Measurements from ENCODE around the gene DCLRE1A.
"Not testable (repeated sequence)": the region's sequence is repeated elsewhere in the genome, so short reads cannot be mapped to it uniquely, and the experiment has no call there.

Gene DCLRE1A

DNA sequence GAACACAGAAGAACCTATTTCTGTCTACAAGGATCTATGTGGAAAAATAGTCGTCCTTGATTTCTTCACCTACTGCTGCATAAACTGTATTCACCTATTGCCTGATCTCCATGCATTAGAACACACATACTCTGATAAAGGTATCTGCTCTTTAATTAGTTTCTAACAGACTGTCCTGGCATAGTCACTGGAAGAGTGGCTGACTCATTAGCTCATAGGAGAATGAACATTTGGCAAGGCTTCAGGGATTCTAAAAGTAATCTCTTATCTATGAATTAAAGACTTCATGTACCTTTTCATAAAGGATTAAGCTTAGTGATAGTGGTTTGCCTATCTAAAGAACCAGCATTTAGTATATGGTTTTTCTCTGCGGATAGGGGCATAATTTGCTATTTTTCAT, 4.7 kb upstream of the DCLRE1A start:
- no peak for DNase-seq (ENCODE audit: low read depth in 3 of 3)

DNA sequence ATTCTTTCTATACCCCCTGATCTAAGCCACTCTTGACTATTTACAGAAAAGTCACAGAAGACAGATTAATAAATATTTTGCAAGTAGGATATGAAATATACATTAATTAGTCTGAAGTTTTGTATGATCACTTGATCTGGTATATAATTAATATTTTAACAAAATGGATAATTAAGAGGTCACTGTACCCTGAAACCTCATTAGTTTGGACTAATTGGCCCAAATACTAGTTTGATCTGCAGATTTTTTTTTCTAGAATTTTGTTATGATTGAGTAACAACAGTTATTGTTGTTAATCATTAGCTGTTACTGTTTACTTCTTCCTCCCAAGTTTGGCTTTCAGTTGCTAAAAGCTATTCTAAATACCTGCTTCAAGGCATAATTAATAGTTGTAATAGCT, 3.3 kb upstream of the DCLRE1A start:
- no peak for DNase-seq (ENCODE audit: low read depth in 3 of 3)

DNA sequence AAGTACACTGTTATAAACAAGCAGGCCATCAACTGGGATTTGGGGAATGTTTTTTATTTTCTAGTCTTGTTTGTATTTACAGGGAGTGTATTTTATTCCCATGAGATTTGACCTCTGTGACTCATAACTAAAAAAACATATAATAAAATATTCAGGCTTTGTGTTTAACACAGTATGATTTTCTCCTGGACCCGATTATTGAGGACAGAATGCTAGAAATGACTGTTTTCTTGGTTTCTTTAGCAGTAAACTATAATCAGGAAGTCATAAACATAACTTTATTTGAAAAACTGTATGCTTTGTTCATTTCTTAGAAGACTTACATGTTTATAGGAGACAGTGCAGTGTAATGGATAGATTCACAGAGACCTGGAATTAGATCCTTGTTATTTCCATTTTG, 2.7 kb upstream of the DCLRE1A start:
- no peak for DNase-seq (ENCODE audit: low read depth in 3 of 3)

DNA sequence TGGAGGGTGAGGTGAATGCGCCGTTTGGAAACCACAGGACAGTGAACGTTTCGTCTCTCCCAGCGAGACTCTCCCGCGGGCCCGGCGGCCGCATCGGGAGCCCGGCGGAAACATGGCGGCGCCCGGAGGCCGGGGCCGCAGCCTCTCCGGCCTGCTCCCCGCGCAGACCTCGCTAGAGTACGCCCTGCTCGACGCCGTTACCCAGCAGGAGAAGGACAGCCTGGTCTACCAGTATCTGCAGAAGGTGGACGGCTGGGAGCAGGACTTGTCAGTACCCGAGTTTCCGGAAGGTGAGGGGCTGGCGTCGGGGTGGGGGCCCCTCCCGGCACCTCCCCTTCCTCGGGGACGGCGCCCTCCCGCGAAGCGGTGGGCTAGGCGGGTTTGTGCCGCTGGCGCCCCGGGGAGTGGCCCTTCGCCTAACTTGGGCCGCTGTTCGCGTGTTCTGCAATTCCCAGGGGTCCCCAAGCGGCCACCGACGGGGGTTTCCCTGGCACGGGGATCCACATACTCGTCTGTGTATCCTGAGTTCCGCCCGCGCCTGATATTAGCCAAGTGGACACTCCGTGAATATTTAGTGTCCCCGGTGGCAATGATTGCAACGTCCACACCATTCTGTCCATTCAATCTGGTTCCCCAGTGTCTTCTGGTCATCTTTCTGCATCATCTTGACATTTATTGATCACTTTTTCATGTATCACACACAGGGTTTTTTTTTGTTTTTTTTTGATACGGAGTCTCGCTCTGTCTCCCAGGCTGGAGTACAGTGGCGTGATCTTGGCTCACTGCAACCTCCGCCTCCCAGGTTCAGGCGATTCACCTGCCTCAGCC, 1.1 kb upstream of the DCLRE1A start:
- peak in 2 of 3 experiments; percentile 12 to 36 for DNase-seq (ENCODE audit: low read depth in 3 of 3)

DNA sequence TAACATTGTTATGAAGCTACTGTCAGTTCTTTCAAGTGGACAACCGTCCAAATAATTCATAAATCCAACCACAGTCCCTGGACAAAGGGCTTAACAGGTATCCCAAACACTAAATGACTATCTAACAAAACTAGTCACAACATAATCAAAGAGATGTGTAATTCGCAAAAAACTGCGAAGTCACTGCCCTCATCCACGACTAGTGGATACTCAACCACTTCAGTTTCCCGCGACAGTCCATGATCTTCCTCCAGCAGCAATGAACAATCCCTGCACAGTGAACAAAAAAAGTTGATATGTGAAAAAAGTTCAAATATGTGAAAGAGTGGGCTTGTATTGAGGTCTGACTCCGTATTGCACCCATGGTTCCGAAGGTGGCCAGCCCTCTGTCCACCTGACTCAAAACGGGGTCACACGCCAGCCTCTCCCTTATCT, 287 bp downstream of the DCLRE1A start:
- DNase-seq (ENCODE audit: low read depth in 3 of 3): no peak

DNA sequence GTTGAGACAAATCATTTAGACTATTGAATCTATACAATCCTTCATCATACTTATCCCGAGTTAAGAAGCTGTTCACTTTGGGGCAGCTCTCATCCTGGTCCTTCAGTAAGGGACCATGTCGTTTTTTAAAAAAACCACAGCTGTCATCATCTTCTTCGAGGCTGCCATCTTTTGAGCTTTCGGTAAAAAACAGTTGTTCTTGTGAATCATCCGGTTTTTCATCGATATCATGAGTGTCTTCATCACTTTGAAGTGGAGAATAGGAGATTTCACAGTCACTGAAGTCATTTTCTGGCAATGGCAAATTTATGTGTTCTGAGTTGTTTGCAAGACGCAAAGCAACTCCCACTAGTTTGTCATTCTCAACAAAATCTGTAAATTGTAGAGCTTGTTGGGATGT, 3.9 kb downstream of the DCLRE1A start:
- DNase-seq (ENCODE audit: low read depth in 3 of 3): no peak

DNA sequence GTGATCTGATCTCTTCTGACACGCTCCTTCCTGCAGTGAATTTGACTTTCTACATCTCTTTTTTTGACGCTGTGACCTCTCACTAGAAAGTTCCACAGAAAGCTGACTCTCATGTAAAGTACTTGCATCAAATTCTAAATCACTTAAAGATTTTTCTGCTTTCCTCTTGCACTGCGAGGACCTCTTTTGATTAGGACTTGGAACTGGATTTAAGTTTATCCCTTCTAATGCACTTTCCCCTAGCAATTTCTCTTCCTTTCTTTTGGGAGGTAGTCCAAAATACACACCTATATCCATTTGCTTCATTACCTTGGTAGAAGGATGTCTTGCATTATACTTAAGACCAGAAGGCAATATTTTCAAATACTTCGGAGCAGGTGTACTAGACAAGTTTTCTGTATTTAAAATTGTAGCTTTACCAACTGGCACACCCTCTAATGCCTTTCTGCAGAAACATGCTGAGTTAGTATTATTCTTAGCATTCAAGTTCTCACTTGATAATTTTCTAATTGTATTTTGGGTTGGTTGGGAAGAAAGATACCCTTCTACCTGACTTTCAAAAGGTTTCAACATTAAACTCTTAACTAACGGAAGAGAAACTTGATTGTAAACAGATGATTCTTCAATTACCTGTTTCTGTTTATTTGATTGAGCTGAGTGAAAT, 4.6 kb downstream of the DCLRE1A start:
- DNase-seq (ENCODE audit: low read depth in 3 of 3): no peak

DNA sequence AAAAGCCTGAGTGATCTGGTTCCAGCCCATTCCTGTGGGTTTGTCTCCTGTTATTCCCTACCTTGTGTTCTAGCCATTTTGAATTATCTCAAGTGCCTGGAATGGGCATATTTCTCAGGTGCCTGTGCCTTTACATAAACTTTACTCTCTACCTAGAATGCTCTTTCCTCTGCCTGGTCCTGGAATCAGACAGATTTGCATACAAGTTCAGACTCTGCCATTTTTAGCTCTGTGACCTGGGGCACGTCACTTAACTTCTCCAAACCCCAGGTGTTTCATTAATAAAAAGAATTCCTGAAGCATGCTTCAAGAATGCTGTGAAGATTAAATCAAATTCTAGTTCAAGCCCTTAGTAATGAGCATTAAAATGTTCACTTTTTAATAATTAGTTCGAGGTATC, 7.8 kb downstream of the DCLRE1A start:
- DNase-seq (ENCODE audit: low read depth in 3 of 3): no peak

DNA sequence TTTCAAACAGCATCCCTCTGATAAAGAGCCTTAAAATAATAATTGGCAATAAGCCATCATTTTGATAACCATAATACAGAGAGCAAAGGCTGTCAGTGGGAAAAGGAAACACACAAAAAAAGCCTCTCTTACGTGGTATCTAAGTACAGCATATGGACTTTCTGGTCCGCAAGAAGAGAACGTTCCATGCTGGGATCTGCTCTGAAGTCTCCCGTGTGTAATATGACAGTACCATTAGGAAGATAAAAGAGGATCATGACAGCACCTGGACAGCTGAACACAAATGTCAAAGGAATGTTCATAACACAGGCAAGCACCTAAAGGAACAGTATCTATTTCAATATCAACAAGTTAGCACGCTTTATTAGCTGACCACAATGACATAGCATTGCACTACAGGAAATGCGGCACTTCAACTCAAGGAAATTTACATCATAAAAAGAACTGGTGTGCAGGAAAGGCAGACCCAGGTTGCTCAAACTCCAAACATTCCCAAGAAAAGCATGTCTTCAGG, 9.9 kb downstream of the DCLRE1A start:
- no peak for DNase-seq (ENCODE audit: low read depth in 3 of 3)

DNA sequence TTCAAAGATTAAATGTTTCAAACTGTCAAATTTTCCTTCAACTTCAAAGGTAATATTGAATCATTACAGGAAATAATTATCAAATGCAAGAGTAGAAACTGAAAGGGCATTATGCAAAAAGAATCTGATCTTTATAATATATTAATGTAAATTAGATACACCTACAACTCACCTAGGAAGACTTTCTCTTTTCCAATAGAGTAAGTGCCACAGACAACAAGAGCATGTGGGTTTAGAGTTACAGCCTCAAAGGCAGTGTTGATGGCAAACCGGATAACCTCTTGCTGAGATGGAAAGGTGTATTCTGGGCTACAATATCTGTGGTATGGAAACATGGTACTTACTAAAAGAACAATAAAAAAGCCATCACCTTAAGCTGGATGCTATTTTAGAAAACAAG, 11.7 kb downstream of the DCLRE1A start:
- DNase-seq (ENCODE audit: low read depth in 3 of 3): no peak

DNA sequence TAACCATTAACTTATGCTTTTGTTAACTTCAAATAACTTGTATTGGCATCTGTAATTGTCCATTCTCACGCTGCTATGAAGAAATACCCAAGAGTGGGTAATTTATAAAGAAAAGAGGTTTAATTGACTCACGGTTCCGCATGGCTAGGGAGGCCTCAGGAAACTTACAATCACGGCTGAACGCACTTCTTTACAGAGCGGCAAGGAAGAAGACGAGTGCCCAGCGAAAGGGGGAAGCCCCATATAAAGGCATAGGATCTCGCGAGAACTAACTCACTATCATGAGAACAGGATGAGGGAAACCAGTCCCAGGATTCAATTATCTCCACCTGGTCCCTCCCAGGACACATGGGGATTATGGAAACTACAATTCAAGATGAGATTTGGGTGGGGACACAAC, 25.3 kb downstream of the DCLRE1A start:
- DNase-seq (ENCODE audit: low read depth in 3 of 3): not testable (repeated sequence)

DNA sequence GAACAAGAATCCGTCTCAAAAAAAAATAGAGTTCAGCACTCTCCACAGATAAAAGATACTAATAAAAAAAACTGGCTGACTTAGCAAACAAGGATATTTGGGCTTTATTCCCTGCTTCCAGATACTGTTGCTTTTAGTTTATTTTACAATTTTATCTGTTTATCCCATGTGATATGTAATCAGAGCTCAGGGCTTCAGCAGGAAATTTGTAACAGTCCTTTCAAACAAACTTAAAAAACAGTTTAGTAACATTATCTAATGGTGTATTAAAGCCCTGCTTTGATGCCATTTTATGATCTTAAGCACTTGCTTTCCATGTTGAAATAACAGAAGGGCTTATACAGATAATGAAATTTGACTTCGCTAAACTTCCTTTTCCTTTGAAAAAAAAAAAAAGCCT, 28.1 kb downstream of the DCLRE1A start:
- no peak for DNase-seq (ENCODE audit: low read depth in 3 of 3)

DNA sequence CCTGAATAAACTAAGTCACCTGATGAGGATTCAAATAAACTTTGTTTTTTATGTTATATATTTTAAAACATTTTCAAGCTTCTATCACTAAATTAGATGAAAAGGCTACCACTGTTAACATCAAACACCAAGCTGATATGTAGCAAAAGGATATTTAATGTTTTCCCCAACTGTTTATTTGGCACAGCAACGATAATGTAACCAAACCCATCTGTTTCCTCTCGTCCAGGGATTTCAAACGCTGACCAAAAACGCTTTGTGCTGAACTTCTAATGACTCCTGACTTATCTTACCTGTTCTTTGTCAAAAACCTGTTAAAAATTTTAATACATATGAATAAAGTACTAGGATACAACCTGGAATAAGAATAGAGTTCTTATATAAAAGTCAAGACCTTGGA, 30.5 kb downstream of the DCLRE1A start:
- DNase-seq (ENCODE audit: low read depth in 3 of 3): no peak

DNA sequence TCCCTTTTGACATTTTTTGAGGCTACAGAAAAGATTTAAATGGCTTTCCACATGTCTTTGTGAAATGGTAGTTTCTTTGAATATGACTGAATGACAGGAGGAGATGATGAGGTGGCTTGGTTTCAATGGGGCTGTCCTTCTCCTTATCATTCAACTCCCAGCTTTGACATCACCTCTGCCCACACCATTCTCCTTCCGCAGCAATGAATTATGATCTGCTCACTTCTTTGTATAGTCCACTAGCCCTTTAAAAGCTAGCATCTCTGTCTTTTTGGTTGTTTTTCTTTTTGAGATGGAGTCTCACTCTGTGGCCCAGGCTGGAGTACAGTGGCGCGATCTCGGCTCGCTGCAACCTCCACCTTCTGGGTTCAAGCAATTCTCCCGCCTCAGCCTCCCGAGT, 31.7 kb downstream of the DCLRE1A start:
- DNase-seq (ENCODE audit: low read depth in 3 of 3): no peak

DNA sequence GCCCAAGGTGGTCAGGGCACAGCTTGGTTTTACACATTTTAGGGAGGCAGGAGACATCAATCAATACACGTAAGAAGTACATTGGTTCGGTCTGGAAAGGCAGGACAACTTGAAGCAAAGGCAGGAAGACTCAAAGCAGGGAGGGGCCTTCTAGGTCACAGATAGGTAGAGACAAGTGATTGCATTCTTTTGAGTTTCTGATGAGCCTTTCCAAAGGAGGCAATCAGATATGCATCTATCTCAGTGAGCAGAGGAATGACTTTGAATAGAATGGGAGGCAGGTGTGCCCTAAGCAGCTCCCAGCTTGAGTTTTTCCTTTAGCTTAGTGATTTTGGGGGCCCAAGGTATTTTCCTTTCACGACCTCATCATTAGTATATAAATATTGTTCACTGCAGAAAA, 32.6 kb downstream of the DCLRE1A start:
- DNase-seq (ENCODE audit: low read depth in 3 of 3): not testable (repeated sequence)

DNA sequence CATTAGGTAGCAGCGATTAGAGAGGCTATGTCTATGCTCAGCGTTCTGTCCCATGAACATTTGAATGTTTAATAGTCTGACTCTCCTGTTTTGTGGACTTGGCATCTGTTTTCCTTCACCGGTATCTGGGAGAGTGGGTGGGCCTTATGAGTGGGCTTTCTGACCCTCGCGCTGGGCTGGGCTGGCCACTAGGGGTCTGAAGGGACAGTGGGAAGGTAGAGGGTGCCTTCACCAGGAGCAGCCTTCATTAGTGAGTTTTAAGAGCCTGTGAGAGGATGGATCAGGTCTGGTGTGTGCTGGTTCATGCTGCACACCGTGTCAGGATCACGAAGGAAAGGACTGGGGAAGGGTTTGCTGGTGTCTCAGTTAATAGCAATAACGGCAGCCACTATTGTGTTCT, 33.4 kb downstream of the DCLRE1A start:
- DNase-seq (ENCODE audit: low read depth in 3 of 3): no peak

DNA sequence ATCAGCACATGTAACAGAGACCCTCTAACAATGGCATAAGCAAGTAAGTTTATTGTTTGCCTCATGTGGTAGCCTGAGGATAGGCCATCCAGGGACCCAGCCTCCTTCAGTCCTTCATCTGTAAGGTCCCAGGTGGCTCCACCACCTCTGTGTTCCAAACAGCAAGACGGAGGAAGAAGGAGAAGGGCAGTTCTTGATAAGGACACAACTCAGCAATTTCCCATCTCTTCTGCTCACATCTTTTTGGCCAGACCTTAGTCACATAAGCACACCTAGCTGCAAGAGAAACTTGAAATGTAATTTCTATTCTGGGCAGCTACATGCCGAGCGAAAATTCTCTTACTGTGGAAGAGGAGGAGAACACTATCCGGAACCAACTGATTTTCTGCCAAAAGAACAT, 33.9 kb downstream of the DCLRE1A start:
- no peak for DNase-seq (ENCODE audit: low read depth in 3 of 3)

DNA sequence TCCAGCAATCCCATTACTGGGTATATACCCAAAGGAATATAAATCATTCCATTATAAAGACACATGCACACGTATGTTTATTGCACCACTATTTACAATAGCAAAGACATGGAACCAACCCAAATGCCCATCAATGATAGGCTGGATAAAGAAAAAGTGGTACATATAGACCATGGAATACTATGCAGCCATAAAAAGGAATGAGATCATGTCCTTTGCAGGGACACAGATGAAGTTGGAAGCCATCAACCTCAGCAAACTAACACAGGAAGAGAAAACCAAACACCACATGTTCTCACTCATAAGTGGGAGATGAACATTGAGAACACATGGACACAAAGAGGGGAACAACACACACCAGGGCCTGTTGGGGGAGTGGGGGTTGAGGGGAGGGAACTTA, 39.2 kb downstream of the DCLRE1A start:
- not testable (repeated sequence) for DNase-seq (ENCODE audit: low read depth in 3 of 3)

DNA sequence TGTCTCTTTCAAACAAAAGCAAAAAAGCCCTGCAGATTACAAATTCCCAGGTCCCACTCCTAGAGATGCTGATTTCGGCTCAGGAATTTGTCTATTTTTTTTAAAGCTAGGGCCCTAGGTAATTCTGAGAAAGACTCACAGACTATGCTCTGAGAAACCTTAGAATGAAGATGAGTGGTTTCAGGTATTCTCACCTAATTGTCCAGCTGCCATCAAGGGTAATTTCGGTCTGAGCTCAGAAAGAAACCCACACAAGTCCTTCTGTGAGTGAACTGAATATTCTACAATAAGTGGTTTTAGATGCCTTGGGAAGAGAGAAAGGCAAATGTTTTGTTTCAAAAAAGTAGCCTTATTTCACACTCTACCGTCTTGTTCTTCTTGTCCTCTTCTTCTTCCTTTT, 45.7 kb downstream of the DCLRE1A start:
- no peak for DNase-seq (ENCODE audit: low read depth in 3 of 3)

DNA sequence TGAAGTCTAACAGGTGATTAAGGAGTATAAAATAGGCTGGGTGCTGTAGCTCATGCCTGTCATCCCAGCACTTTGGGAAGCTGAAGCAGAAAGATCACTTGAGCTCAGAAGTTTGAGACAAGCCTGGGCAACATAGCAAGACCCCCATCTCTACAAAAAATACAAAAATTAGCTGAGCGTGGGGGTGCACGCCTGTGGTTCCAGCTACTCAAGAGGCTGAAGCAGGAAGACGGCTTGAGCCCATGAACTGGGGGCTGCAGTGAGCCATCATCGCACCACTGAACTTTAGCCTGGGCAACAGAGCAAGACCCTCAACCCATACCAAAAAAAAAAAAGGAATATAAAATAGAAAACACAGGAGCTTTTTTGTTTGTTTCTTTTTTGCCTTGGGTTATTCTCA, 47.4 kb downstream of the DCLRE1A start:
- no peak for DNase-seq (ENCODE audit: low read depth in 3 of 3)

DNA sequence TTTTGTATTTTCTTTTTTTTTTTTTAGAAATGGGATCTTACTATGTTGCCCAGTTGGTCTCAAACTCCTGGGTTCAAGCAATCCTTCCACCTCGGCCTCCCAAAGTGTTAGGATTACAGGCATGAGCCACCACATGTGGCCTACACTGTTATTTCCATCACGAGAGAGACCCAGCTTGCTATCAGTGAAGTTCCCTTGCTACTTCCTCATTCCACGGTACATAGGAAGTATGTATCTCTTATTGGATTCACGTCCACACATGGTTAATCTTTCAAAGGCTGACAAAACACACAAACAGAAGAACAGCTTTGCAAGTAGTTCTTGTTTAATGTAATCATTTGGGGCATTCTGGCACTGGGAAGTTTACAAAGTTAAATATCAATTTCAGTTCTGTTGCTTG, 50.9 kb downstream of the DCLRE1A start:
- DNase-seq (ENCODE audit: low read depth in 3 of 3): no peak

DNA sequence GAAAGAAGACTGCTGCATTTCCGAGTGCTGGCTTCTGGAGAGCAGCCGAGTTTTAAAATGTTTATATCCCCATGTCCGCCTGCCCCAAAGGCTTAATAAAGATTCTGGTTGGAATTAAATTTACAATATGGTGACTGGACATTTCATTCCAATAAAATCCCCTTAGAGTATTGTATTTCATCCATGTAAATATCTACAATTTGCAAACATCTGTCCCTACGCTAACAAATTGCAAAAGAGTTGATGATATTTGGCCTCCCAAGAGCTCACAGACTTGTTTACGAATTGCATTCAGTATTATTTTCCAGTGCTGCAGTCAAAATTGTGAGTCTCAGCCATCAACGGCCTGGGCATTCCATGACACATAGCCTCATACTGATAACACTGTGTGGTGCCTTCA, 52.3 kb downstream of the DCLRE1A start:
- no peak for DNase-seq (ENCODE audit: low read depth in 3 of 3)

DNA sequence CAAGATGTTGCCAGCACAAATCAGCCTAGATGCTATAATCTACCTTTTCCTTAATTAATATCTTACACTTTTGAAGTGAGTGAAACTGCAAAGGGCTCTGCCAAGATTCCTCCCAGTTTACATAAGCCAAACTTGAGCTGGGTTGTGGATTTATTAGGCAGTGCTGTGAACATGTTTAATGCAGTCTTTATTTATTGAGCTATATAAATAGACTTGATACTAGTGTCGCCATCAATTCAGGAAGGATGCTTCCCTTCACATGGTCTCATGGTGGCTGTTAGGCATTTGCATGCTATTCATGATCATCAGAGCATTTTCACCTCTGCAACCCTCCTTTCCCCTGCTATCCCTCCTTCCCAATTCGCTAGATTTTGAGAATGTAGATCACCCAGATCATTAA, 62.2 kb downstream of the DCLRE1A start:
- no peak for DNase-seq (ENCODE audit: low read depth in 3 of 3)

All from stimulated activated CD4-positive, alpha-beta T cell treated with anti-CD3 and anti-CD28 coated beads, TNF-alpha, amount 100 ng/mL, for 24 hours (primary cell).